HEK293 (cell line): ENCODE measurements around the gene WDR70.

Source experiments
- EGR2 ChIP-seq: fragments of 450-650 bp; formaldehyde crosslinking; IDR thresholded peaks from 2 replicates; pipeline ENCODE4 v1.5.1; 2016; ENCODE audit warnings: low read depth, missing biosample characterization, missing genetic modification characterization
- KLF1 ChIP-seq: fragments of 450-650 bp; formaldehyde crosslinking; IDR thresholded peaks from 2 replicates; pipeline ENCODE4 v1.5.1; 2016; ENCODE audit warnings: missing biosample characterization, missing genetic modification characterization
- PATZ1 ChIP-seq: fragments of 450-650 bp; formaldehyde crosslinking; IDR thresholded peaks from 2 replicates; pipeline ENCODE4 v1.5.1; 2016; ENCODE audit warnings: missing biosample characterization, missing genetic modification characterization
- PRDM2 ChIP-seq: fragments of 450-650 bp; formaldehyde crosslinking; IDR thresholded peaks from 2 replicates; pipeline ENCODE4 v1.5.1; 2016; ENCODE audit warnings: missing biosample characterization, missing genetic modification characterization, borderline replicate concordance
- PRDM6 ChIP-seq: fragments of 450-650 bp; formaldehyde crosslinking; IDR thresholded peaks from 2 replicates; pipeline ENCODE4 v1.5.1; 2017; ENCODE audit warnings: missing biosample characterization, missing genetic modification characterization
- ZBTB26 ChIP-seq: fragments of 450-650 bp; formaldehyde crosslinking; optimal IDR thresholded peaks from 2 replicates; pipeline ENCODE3; 2016; ENCODE audit warnings: missing biosample characterization, mild to moderate bottlenecking, missing genetic modification characterization
- ZFP3 ChIP-seq: fragments of 450-650 bp; formaldehyde crosslinking; IDR thresholded peaks from 2 replicates; pipeline ENCODE4 v1.5.1; 2016; ENCODE audit warnings: low read depth, missing biosample characterization, missing genetic modification characterization
- ZNF132 ChIP-seq: fragments of 450-650 bp; formaldehyde crosslinking; IDR thresholded peaks from 2 replicates; pipeline ENCODE4 v1.5.1; 2017; ENCODE audit warnings: missing biosample characterization, missing genetic modification characterization, borderline replicate concordance
- ZNF138 ChIP-seq: fragments of 450-650 bp; formaldehyde crosslinking; IDR thresholded peaks from 2 replicates; pipeline ENCODE4 v1.5.1; 2016; ENCODE audit warnings: missing biosample characterization, missing genetic modification characterization, borderline replicate concordance
- ZNF146 ChIP-seq: fragments of 450-650 bp; formaldehyde crosslinking; IDR thresholded peaks from 2 replicates; pipeline ENCODE4 v1.5.1; 2016; ENCODE audit warnings: missing biosample characterization, missing genetic modification characterization
- ZNF202 ChIP-seq: fragments of 450-650 bp; formaldehyde crosslinking; IDR thresholded peaks from 2 replicates; pipeline ENCODE4 v1.5.1; 2016; ENCODE audit warnings: missing biosample characterization, missing genetic modification characterization, borderline replicate concordance
- ZNF221 ChIP-seq: fragments of 450-650 bp; formaldehyde crosslinking; IDR thresholded peaks from 2 replicates; pipeline ENCODE4 v1.5.1; 2017; ENCODE audit warnings: missing biosample characterization, missing genetic modification characterization, borderline replicate concordance
- ZNF362 ChIP-seq: fragments of 450-650 bp; formaldehyde crosslinking; IDR thresholded peaks from 2 replicates; pipeline ENCODE4 v1.5.1; 2016; ENCODE audit warnings: missing biosample characterization, missing genetic modification characterization
- ZNF366 ChIP-seq: fragments of 450-650 bp; formaldehyde crosslinking; conservative IDR thresholded peaks from 2 replicates; pipeline ENCODE4 v1.5.1; 2016; ENCODE audit warnings: missing biosample characterization, missing genetic modification characterization
- ZNF423 ChIP-seq: fragments of 450-650 bp; formaldehyde crosslinking; IDR thresholded peaks from 2 replicates; pipeline ENCODE4 v1.5.1; 2016; ENCODE audit warnings: missing biosample characterization, missing genetic modification characterization
- ZNF48 ChIP-seq: fragments of 450-650 bp; formaldehyde crosslinking; IDR thresholded peaks from 2 replicates; pipeline ENCODE4 v1.5.1; 2016; ENCODE audit warnings: missing biosample characterization, missing genetic modification characterization
- ZNF510 ChIP-seq: fragments of 450-650 bp; formaldehyde crosslinking; IDR thresholded peaks from 2 replicates; pipeline ENCODE4 v1.5.1; 2018; ENCODE audit warnings: mild to moderate bottlenecking, missing genetic modification characterization, missing biosample characterization; ENCODE audit not compliant: insufficient replicate concordance
- ZNF514 ChIP-seq: fragments of 450-650 bp; formaldehyde crosslinking; IDR thresholded peaks from 2 replicates; pipeline ENCODE4 v1.5.1; 2016; ENCODE audit warnings: missing biosample characterization, missing genetic modification characterization
- ZNF521 ChIP-seq: fragments of 450-650 bp; formaldehyde crosslinking; IDR thresholded peaks from 2 replicates; pipeline ENCODE4 v1.5.1; 2017; ENCODE audit warnings: missing biosample characterization, mild to moderate bottlenecking, missing genetic modification characterization
- ZNF549 ChIP-seq: fragments of 450-650 bp; IDR thresholded peaks from 2 replicates; pipeline ENCODE4 v1.5.1; 2018; ENCODE audit warnings: missing biosample characterization, missing genetic modification characterization, mild to moderate bottlenecking, inconsistent platforms, moderate library complexity
- ZNF580 ChIP-seq: fragments of 450-650 bp; formaldehyde crosslinking; IDR thresholded peaks from 2 replicates; pipeline ENCODE4 v1.5.1; 2016; ENCODE audit warnings: missing biosample characterization, missing genetic modification characterization
- ZNF610 ChIP-seq: fragments of 450-650 bp; formaldehyde crosslinking; IDR thresholded peaks from 2 replicates; pipeline ENCODE4 v1.5.1; 2016; ENCODE audit warnings: missing biosample characterization, missing genetic modification characterization, borderline replicate concordance
- ZNF639 ChIP-seq: fragments of 450-650 bp; formaldehyde crosslinking; IDR thresholded peaks from 2 replicates; pipeline ENCODE4 v1.5.1; 2016; ENCODE audit warnings: missing biosample characterization, missing genetic modification characterization

Gene WDR70

GRCh38 chr5:37370864-37371726 is 8.0 kb upstream of the WDR70 start, which contains the start of gene NUP155 (continued):
- TF ChIP-seq PRDM2 (tag by site-specific recombination) (no peak), ZFP3 (tag by site-specific recombination) (0 out of 2 replicates have a peak, but pooled peaks have one; percentile 35), PRDM6 (tag by site-specific recombination) (no peak; the same call in 1 of the 2 replicates), ZNF132 (tag by site-specific recombination) (no peak), EGR2 (tag by site-specific recombination) (peak; percentile 93), ZNF580 (tag by site-specific recombination) (peak; percentile 100), ZNF521 (tag by site-specific recombination) (no peak), ZNF146 (peak; percentile 69), KLF1 (tag by site-specific recombination) (peak; percentile 96), ZNF549 (tag by site-specific recombination) (no peak), ZNF510 (tag by site-specific recombination) (no peak), ZNF362 (tag by site-specific recombination) (no peak), ZBTB26 (peak; percentile 96), ZNF48 (no peak), PATZ1 (tag by site-specific recombination) (peak; percentile 100), ZNF138 (tag by site-specific recombination) (no peak), ZNF514 (no peak), ZNF423 (no peak), ZNF366 (tag by site-specific recombination) (peak; percentile 100), ZNF221 (tag by site-specific recombination) (no peak), ZNF639 (tag by site-specific recombination) (peak; percentile 97), ZNF610 (tag by site-specific recombination) (peak; percentile 65), ZNF202 (tag by site-specific recombination) (no peak)
